Ishikawa (cell line): ENCODE results near the gene EYS.

ENCODE experiments used
- EP300 ChIP-seq: IDR thresholded peaks from 2 replicates; pipeline ENCODE4 v1.6.1; 2012; ENCODE audit warnings: borderline replicate concordance
- MAX ChIP-seq: IDR thresholded peaks from 2 replicates; pipeline ENCODE4 v1.6.1; 2012
- RAD21 ChIP-seq: IDR thresholded peaks from 2 replicates; pipeline ENCODE4 v1.6.1; 2012; ENCODE audit warnings: low read depth
- YY1 ChIP-seq: IDR thresholded peaks from 2 replicates; pipeline ENCODE4 v1.6.1; 2012; ENCODE audit warnings: low read depth

DNA sequence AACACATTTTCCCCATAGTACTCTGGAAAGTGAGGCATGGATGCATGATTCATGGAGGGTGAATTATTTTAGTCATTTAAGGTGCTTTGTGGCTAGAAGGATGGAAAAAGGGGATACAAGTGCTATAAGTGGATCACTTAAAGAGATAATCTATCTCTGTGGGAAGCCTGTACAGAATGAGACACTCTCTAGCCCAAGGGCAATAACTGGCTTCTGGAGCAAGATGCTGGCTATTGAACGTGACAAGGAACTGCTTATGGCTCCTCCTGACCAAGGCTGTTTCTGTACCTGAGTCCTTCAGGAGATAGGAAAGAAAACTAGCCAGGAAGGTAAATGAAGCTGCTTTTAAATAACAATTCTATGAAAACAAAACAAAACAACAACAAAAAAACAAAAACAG lies 590.7 kb downstream of the EYS start:
- no peak for TF ChIP-seq MAX
- TF ChIP-seq YY1, result no peak
- TF ChIP-seq RAD21, result no peak
- no peak for TF ChIP-seq EP300
